ENCODE measurements around the gene ZDHHC4.

ZDHHC4 gene

DNA sequence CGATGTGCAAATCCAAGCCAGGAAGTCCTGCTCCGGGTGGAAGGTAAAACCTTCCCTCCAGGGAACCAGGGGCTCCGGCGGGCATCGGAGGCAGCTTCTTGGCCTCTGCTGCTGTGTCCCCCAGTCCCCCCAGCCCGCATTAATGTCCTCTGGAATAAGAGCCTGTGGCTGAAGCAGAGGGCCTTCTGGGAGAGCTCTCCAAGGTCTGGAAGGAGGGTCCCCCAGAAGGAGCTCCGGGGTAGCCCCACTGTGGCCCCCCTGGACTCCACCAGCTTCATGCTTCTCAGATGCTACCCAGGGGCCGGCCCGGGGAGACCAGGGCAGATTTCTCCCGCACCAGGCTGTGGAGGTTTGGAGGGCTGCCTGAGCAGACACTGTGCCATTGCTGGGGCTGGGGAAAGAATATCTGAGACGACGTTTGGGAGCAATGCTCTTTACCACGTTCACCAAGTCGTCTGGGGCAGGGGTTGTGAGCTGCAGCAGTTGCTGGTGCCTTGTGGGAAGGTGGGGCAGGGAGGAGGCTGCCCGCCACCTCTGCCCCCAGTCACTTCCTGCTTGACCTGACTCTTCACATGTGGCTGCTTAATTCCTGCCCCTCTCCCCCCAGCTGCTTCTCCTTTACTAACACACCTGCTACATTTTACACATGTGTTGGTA, 46.5 kb downstream of the ZDHHC4 start:
- H2BK5ac ChIP-seq (ENCODE audit: low read length): no peak overlapping the region
- H3K23ac ChIP-seq (ENCODE audit: low read depth, low read length, poor library complexity): no peak overlapping the region
- no CpG with 5 or more reads among the region's 15 CpGs for WGBS, 2 donors (ENCODE audit: extremely low coverage in 2 of 2, insufficient read length in 2 of 2, insufficient replicate concordance in 1 of 2)
- no peak overlapping the region for H2BK120ac ChIP-seq (ENCODE audit: low read depth, low read length)
- H3K9me3 ChIP-seq (replicated peaks in 1 of 2; ENCODE audit: control insufficient read depth in 2 of 2, insufficient read depth in 1 of 2, low read depth in 1 of 2, low read length in 2 of 2): no peaks in the 10 kb centered on the region
- H3K18ac ChIP-seq (ENCODE audit: low read length): no peak overlapping the region
- no peak overlapping the region for H4K8ac ChIP-seq (ENCODE audit: low read depth, low read length)
- H4K91ac ChIP-seq (ENCODE audit: low read depth, low read length, poor library complexity): no peak overlapping the region
- no peak for DNase-seq (ENCODE audit: low spot score)
- H2BK15ac ChIP-seq (ENCODE audit: low read length): no peak overlapping the region
- no peak overlapping the region for H2AFZ ChIP-seq (ENCODE audit: low read length)
- no peak overlapping the region for H3K9ac ChIP-seq (ENCODE audit: low read depth, low read length, poor library complexity)
- H2AK5ac ChIP-seq (ENCODE audit: low read depth, low read length): no peak overlapping the region
- H3K27ac ChIP-seq (replicated peaks; ENCODE audit: low read length): no peak overlapping the region
- no peaks in the 10 kb centered on the region for H3K4me1 ChIP-seq (ENCODE audit: control insufficient read depth in 2 of 2, insufficient read depth in 1 of 2, low read depth in 1 of 2, low read length in 2 of 2)
- H3K79me1 ChIP-seq (ENCODE audit: low read depth, low read length): peaks cover 4% of the 10 kb centered on the region
- no peak overlapping the region for H3K4me2 ChIP-seq (ENCODE audit: insufficient read depth, low read length, poor library complexity, severe bottlenecking)
- peaks cover 24 to 50% of the 10 kb centered on the region in 2 donors for H3K36me3 ChIP-seq (replicated peaks in 1 of 2; ENCODE audit: control insufficient read depth in 2 of 2, insufficient read depth in 2 of 2, low read length in 2 of 2)
- H3K4me3 ChIP-seq (ENCODE audit: low read length in 2 of 2): no peak overlapping the region
- no peak overlapping the region for H3K4ac ChIP-seq (ENCODE audit: low read length)
- H3K14ac ChIP-seq (ENCODE audit: low read length): no peak overlapping the region
- no peak overlapping the region for H2BK12ac ChIP-seq (ENCODE audit: low read length)
- no peaks in the 10 kb centered on the region for H3K27me3 ChIP-seq (ENCODE audit: control insufficient read depth in 3 of 3, insufficient read depth in 3 of 3, low read depth in 1 of 3, low read length in 3 of 3)

DNA sequence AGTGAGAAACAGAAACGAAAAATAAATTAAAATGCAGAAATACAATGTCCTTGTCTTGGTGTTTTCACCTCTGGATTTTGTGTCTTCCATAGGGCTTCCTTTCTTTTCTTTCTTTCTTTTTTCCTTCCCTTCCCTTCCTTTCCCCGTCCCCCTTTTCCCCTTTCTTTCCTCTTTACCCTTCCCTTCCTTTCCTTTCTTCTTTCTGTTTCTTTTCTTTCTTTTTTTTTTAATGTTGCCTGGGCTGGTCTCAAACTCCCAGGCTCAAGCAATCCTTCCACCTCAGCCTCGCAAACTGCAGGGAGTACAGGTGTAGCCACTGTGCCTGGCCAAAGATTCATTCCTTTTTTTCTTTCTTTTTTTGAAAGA, 47.0 kb downstream of the ZDHHC4 start:
- H3K4me1 ChIP-seq (ENCODE audit: control insufficient read depth in 2 of 2, insufficient read depth in 1 of 2, low read depth in 1 of 2, low read length in 2 of 2): no peaks in the 10 kb centered on the region
- H2BK12ac ChIP-seq (ENCODE audit: low read length): no peak overlapping the region
- no peak overlapping the region for H4K8ac ChIP-seq (ENCODE audit: low read depth, low read length)
- H3K27me3 ChIP-seq (ENCODE audit: control insufficient read depth in 3 of 3, insufficient read depth in 3 of 3, low read depth in 1 of 3, low read length in 3 of 3): no peaks in the 10 kb centered on the region
- no peak overlapping the region for H4K91ac ChIP-seq (ENCODE audit: low read depth, low read length, poor library complexity)
- H3K79me1 ChIP-seq (ENCODE audit: low read depth, low read length): peaks cover 4% of the 10 kb centered on the region
- no peak overlapping the region for H3K27ac ChIP-seq (replicated peaks; ENCODE audit: low read length)
- H3K18ac ChIP-seq (ENCODE audit: low read length): no peak overlapping the region
- H3K4me3 ChIP-seq (ENCODE audit: low read length in 2 of 2): no peak overlapping the region
- H3K9ac ChIP-seq (ENCODE audit: low read depth, low read length, poor library complexity): no peak overlapping the region
- no peak for DNase-seq (ENCODE audit: low spot score)
- no peak overlapping the region for H3K23ac ChIP-seq (ENCODE audit: low read depth, low read length, poor library complexity)
- H2BK15ac ChIP-seq (ENCODE audit: low read length): no peak overlapping the region
- no peak overlapping the region for H2AK5ac ChIP-seq (ENCODE audit: low read depth, low read length)
- no peaks in the 10 kb centered on the region for H3K9me3 ChIP-seq (replicated peaks in 1 of 2; ENCODE audit: control insufficient read depth in 2 of 2, insufficient read depth in 1 of 2, low read depth in 1 of 2, low read length in 2 of 2)
- peaks cover 24 to 49% of the 10 kb centered on the region in 2 donors for H3K36me3 ChIP-seq (replicated peaks in 1 of 2; ENCODE audit: control insufficient read depth in 2 of 2, insufficient read depth in 2 of 2, low read length in 2 of 2)
- H3K14ac ChIP-seq (ENCODE audit: low read length): no peak overlapping the region
- no peak overlapping the region for H3K4me2 ChIP-seq (ENCODE audit: insufficient read depth, low read length, poor library complexity, severe bottlenecking)
- H3K4ac ChIP-seq (ENCODE audit: low read length): no peak overlapping the region
- no peak overlapping the region for H2AFZ ChIP-seq (ENCODE audit: low read length)
- no CpG with 5 or more reads among the region's 3 CpGs for WGBS, 2 donors (ENCODE audit: extremely low coverage in 2 of 2, insufficient read length in 2 of 2, insufficient replicate concordance in 1 of 2)
- H2BK5ac ChIP-seq (ENCODE audit: low read length): no peak overlapping the region
- no peak overlapping the region for H2BK120ac ChIP-seq (ENCODE audit: low read depth, low read length)

DNA sequence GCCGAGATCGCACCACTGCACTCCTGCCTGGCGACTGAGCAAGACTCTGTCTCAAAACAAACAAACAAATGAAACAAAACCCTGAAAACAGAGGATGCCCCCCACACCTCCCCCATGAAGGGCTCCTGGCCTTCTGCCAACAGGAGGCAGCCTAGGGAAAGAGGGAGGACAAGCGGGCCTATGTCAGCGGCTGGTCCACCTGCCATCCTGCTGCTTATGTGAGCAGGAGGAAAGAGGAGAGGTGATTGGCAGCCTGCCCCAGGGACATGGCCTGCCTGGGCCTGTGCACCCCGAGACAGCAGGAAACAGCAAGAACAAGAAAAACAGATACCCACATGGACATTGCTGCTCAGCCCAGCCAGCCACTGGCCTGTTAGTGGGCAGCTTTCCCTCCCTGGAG, 50.8 kb downstream of the ZDHHC4 start:
- WGBS, 2 donors (ENCODE audit: extremely low coverage in 2 of 2, insufficient read length in 2 of 2, insufficient replicate concordance in 1 of 2): no CpG with 5 or more reads among the region's 6 CpGs
- H4K8ac ChIP-seq (ENCODE audit: low read depth, low read length): no peak overlapping the region

DNA sequence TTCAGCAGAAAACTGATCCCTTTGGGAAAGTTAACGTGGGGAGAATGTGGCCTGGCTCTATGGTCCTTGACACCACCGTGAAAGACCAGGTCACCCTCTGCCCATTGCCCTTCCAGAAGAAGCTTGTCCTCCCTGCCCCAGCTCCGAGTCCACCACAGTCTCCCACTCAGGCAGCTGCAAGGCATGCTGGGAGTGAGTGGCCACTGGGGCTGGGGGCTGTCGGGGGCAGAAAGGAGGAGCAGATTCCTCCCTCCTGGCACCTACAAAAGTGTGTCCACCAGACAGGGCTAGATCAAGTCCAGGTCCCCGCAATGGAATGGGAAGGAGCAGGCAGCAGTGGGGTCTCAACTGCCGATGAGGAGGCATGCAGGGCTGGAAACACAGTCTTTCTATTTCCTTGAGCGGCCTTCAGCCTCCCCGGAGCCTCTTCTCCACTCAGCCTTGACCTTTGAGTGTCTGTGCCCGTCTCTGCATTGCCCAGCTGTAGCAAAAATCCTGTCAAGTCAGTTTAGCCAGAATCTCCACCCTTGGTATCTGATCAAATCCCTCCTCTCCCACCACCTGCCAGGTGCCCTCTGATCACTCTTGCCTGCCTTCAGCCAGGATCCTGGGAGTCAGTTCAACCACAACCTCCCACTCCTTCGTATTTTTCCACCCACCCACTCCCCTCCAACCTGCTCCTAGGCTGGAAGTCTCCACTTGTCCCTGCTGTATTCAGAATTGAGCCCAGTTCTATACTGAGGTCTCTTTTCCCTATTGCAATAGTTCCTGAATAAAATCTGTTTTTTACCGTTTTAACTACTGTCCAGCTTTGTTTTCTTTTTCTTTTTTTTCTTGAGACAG, 53.0 kb downstream of the ZDHHC4 start:
- no peak overlapping the region for H3K27ac ChIP-seq (replicated peaks; ENCODE audit: low read length)
- peak overlapping the region; percentile 60 for H3K9ac ChIP-seq (ENCODE audit: low read depth, low read length, poor library complexity)
- no peak overlapping the region for H3K4me2 ChIP-seq (ENCODE audit: insufficient read depth, low read length, poor library complexity, severe bottlenecking)
- H3K18ac ChIP-seq (ENCODE audit: low read length): no peak overlapping the region
- H2BK15ac ChIP-seq (ENCODE audit: low read length): no peak overlapping the region
- H3K14ac ChIP-seq (ENCODE audit: low read length): no peak overlapping the region
- no peaks in the 10 kb centered on the region for H3K27me3 ChIP-seq (ENCODE audit: control insufficient read depth in 3 of 3, insufficient read depth in 3 of 3, low read depth in 1 of 3, low read length in 3 of 3)
- H2BK5ac ChIP-seq (ENCODE audit: low read length): no peak overlapping the region
- H3K23ac ChIP-seq (ENCODE audit: low read depth, low read length, poor library complexity): peak overlapping the region; percentile 3
- H2BK12ac ChIP-seq (ENCODE audit: low read length): no peak overlapping the region
- no peaks in the 10 kb centered on the region for H3K36me3 ChIP-seq (replicated peaks in 1 of 2; ENCODE audit: control insufficient read depth in 2 of 2, insufficient read depth in 2 of 2, low read length in 2 of 2)
- no peak overlapping the region for H2AK5ac ChIP-seq (ENCODE audit: low read depth, low read length)
- no peak overlapping the region for H3K4ac ChIP-seq (ENCODE audit: low read length)
- peak overlapping the region; percentile 56 for H2AFZ ChIP-seq (ENCODE audit: low read length)
- no peak for DNase-seq (ENCODE audit: low spot score)
- WGBS, 2 donors (ENCODE audit: extremely low coverage in 2 of 2, insufficient read length in 2 of 2, insufficient replicate concordance in 1 of 2): no CpG with 5 or more reads among the region's 11 CpGs
- H3K4me1 ChIP-seq (ENCODE audit: control insufficient read depth in 2 of 2, insufficient read depth in 1 of 2, low read depth in 1 of 2, low read length in 2 of 2): no peaks in the 10 kb centered on the region
- no peak overlapping the region for H2BK120ac ChIP-seq (ENCODE audit: low read depth, low read length)
- H4K91ac ChIP-seq (ENCODE audit: low read depth, low read length, poor library complexity): no peak overlapping the region
- H3K79me1 ChIP-seq (ENCODE audit: low read depth, low read length): no peaks in the 10 kb centered on the region
- H3K4me3 ChIP-seq (ENCODE audit: low read length in 2 of 2): peak overlapping the region in 1 of 2 donors; percentile 2
- peak overlapping the region; percentile 65 for H4K8ac ChIP-seq (ENCODE audit: low read depth, low read length)
- no peaks in the 10 kb centered on the region for H3K9me3 ChIP-seq (replicated peaks in 1 of 2; ENCODE audit: control insufficient read depth in 2 of 2, insufficient read depth in 1 of 2, low read depth in 1 of 2, low read length in 2 of 2)

More for the DNA sequence above, 50.8 kb downstream of the ZDHHC4 start:
- Histone ChIP-seq H3K4me2 (ENCODE audit: insufficient read depth, low read length, poor library complexity, severe bottlenecking) (no peak overlapping the region), H3K9ac (ENCODE audit: low read depth, low read length, poor library complexity) (no peak overlapping the region), H3K36me3 (replicated peaks in 1 of 2; ENCODE audit: control insufficient read depth in 2 of 2, insufficient read depth in 2 of 2, low read length in 2 of 2) (peaks cover 6 to 18% of the 10 kb centered on the region in 2 donors), H3K9me3 (replicated peaks in 1 of 2; ENCODE audit: control insufficient read depth in 2 of 2, insufficient read depth in 1 of 2, low read depth in 1 of 2, low read length in 2 of 2) (no peaks in the 10 kb centered on the region), H3K23ac (ENCODE audit: low read depth, low read length, poor library complexity) (peak overlapping the region; percentile 31), H3K14ac (ENCODE audit: low read length) (no peak overlapping the region), H3K4ac (ENCODE audit: low read length) (no peak overlapping the region), H2BK120ac (ENCODE audit: low read depth, low read length) (no peak overlapping the region), H3K18ac (ENCODE audit: low read length) (no peak overlapping the region), H4K91ac (ENCODE audit: low read depth, low read length, poor library complexity) (no peak overlapping the region), H2BK15ac (ENCODE audit: low read length) (no peak overlapping the region), H2BK5ac (ENCODE audit: low read length) (no peak overlapping the region), H3K27ac (replicated peaks; ENCODE audit: low read length) (no peak overlapping the region), H2AK5ac (ENCODE audit: low read depth, low read length) (no peak overlapping the region), H3K79me1 (ENCODE audit: low read depth, low read length) (no peaks in the 10 kb centered on the region), H3K4me3 (ENCODE audit: low read length in 2 of 2) (peak overlapping the region in 1 of 2 donors; percentile 50), H3K4me1 (ENCODE audit: control insufficient read depth in 2 of 2, insufficient read depth in 1 of 2, low read depth in 1 of 2, low read length in 2 of 2) (no peaks in the 10 kb centered on the region), H2AFZ (ENCODE audit: low read length) (no peak overlapping the region), H2BK12ac (ENCODE audit: low read length) (no peak overlapping the region), H3K27me3 (ENCODE audit: control insufficient read depth in 3 of 3, insufficient read depth in 3 of 3, low read depth in 1 of 3, low read length in 3 of 3) (no peaks in the 10 kb centered on the region)
- DNase-seq (ENCODE audit: low spot score): no peak

Measured in neuronal stem cell (in vitro differentiated cells).